CD4-positive, alpha-beta T cell treated with Interleukin-4 for 1 hour (primary cell): ENCODE data around the gene ATP1A3.
A peak's percentile ranks its signal among the peaks of the same experiment; 100 is the strongest.

ENCODE experiments used
- DNase-seq, 2 donors: peaks; one replicate each; pipeline ENCODE4 v3.0.0-alpha.2; 2020 to 2022

ATP1A3 gene

GRCh38 chr19:41927497-41928192 is 66.4 kb downstream of the ATP1A3 start:
- peak in 1 of 2 donors; percentile 42 for DNase-seq

- DNase-seq: no peak
Observed at GRCh38 chr19:41926763-41927496, 67.1 kb downstream of the ATP1A3 start.

DNA sequence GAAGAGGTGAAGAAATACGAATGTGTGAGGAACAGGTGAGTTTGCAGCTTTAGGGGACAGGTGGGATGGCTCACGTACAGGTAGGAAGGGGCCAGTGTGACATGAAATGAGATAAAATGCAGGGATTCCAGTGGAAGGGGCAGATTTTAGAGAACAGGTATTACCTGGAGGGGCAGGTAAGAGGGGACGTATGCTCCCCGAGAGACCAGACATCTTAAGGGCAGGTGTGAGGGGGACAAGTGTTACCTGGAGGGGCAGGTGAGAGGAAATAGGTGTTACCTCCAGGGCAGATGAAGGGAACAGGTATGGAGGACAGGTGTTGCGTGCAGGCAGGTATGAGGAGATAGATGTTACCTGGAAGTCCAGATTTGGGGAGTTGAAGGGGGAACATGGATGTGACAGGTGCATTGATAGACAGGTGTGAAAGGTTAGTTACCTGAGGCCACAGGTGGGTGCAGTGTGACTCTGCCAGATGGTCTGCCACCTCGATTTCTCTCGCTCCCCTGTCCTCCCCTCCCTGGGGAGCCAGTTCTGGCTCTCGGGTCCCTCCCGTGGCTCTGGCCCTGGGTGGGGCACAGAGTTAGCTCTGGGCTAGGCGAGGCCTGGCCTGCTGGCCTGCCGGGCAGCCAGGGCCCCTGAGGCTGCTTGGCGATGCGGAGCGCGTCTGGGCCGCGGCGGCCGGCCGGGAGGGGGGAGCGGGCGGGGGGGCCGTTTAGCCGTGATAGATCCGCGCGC is 67.8 kb downstream of the ATP1A3 start:
- DNase-seq: no peak

DNA sequence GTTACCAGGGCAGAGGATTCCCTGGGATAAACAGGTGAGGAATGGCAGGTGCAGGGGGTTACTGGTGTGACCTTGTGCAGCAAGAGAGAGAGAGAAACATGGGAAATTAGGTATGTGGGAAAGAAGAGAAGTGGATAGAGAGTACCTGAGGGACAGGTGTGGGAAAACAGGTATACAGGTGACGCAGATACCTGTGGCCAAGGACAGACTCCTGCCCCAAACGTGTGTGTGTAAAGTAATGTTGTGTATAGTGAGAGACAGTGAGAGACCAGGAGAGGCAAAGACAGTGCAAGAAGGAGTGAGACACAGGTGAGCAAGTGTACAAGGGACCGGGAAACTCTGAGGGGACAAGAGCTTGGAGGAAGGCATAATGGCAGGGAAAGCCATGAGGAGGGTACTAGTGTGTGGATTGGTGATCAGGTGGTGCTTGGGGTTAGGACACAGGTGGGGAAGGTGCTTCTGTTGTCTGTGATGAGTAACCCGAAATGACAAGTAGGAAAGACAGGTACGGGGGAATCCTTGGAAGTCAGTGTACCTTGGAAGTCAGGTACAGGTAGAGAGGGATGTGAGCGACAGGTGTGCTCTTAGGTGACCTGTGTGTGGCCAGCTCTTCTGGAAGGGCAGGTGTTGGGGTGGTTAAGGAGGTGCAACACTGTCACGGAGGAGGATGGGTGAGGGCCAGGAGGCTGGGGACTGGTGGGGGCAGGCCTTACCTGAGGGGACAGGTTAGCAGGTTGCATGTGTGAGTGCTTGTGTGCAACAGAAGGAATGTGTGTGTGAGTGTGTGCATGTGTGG is 68.6 kb downstream of the ATP1A3 start:
- no peak for DNase-seq

GRCh38 chr19:41924151-41925145 is 69.6 kb downstream of the ATP1A3 start:
- no peak for DNase-seq

DNA sequence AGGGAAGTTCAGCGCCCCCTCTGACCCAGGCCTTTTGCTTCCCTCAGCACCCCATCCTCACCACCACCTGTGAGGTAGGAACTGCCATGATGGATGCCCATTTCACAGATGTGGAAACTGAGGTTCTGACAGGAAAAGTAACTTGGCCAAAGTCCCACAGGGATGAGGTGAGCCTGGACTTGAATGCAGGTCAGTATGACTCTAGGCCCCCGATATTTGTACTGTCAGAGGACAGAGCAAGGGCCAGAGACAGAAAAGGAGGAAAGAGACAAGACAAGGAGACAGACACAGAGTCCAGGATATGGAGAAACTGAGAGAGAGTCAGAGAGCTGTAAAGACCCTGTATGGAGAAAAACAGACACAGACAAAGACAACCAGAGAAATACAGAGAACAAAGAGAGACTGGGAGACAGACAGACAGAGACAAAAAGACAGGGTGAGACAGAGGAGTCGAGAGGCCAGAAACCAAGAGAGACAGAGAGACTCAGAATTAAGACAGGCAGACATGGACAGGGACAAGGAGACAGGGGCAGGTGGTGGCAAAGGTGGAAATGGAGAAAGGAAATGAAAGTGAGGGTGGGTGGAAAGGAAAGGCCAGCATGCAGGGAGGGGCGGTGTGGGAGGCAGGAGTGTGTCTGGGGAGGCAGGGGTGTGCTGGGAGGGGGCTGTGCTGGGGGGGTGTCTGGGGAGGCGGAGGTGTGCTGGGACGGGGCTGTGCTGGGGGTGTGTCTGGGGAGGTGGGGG is 70.8 kb downstream of the ATP1A3 start:
- DNase-seq: no peak

DNA sequence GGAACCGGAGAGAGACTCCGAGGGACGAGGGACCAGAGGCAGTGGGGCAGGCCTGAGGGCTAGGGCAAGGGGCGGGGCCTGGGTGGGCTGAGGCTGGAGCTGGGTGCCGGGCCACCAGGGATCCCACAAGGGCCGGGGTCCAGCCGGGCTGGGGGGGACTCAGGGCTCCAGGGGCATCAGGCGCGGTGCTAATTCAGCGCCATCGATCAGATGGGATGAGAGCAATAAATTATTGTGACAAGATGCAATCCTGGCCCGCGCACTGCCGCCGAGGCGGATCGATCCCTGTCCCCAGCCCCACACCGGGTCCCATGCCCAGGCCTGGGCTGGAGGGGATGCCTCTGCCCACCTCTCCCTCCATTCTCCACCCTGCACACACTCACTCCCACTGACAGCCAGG is 71.4 kb downstream of the ATP1A3 start:
- no peak for DNase-seq

DNA sequence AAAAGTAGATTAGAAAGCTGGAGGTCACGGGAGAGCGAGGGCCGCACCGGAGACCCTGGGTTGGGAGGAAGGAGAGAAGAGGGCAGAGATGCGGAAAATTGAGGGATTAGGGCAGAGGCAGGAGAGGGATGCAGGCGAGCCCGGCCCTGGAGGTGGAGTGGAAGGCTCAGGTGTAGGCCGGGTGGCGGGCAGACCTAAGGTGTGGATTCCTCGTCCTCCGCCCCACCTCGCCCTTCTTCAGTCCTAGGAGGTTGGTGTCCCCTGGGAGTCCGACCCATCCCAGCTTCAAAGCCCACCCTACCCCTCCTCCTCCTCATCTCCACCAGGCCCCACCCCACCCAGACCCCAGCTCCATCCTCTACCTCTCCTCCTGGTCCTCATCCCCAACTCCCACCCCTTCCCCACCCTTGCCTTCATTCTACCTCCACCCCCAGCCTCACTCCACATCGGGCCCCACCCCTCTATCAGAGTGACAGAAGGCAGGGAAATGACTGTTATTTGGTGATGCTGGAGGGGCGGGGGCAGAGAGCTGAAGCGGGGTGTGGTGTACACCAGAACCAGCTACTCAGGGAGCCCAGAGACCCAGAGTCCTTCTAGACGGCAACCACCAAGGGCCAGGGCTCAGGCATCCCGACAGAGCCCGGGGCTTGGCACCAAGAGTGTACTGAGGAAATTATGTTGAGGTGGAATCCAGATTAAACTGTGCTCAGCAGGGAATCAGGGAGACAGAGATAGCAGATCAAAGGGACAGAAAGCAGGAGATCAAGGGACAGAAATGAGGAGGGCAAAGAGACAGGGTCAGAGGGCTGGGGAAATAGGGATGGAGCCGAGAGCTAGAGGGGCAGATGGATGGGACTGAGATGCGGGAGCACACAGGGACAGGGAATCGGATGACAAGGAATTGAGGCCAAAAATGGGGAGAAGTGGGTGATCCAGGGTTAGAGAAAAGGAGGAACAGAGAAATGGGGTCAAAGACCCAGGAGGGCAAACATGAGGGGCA is 72.2 kb downstream of the ATP1A3 start:
- no peak for DNase-seq

- no peak for DNase-seq
Observed at GRCh38 chr19:41920882-41921576, 73.0 kb downstream of the ATP1A3 start.

DNA sequence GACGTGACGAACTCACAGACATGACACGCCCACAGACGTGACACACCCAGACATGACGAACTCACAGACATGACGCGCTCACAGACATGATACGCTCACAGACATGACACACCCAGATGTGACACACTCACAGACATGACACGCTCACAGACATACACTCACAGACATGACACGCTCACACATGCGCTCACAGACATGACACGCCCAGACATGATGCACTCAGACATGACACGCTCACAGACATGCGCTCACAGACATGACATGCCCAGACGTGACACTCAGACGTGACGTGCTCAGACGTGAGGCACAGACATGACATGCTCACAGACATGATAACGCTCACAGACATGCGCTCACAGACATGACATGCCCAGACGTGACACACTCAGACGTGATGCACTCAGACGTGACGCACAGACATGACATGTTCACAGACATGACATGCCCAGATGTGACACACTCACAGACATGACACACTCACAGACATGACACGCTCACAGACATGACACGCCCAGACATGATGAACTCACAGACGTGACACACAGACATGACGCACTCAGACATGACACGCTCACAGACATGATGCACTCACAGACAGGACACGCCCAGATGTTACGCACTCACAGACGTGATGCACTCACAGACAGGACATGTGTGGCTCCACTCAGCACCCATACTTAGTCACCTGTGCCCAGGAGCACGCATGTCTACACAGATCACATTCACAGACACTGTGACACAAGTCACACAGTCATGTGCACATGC is 73.9 kb downstream of the ATP1A3 start:
- DNase-seq: no peak

GRCh38 chr19:41918653-41919244 is 75.3 kb downstream of the ATP1A3 start:
- DNase-seq: no peak

- DNase-seq: no peak
Observed at GRCh38 chr19:41918095-41918494, 75.9 kb downstream of the ATP1A3 start.

DNA sequence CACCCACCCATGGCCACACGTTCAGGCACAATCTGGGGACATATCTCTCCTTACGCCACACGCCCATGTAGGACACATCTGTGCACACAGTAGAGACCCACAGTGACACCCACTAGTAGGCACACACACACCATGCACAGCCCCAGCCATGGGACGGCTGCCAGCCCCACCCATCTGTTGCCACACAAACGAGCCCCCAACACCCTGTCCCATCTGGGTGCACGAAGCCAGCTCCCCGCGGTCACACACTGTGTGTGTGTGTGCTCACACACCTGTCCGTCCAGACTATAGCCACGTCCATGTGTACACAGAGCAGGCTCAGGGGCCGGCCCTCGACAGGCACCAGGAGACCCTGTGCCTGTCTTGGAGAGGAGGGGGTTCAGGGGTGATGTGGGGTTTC is 76.4 kb downstream of the ATP1A3 start:
- no peak for DNase-seq
